Vagina (tissue), 2 donors: Measurements from ENCODE around the gene ABHD12B.

ENCODE experiments used
- POLR2A ChIP-seq, 2 donors: fragments of 450-650 bp; IDR thresholded peaks; one replicate each; pipeline ENCODE4 v1.6.1; 2017; ENCODE audit warnings: antibody characterized with exemption in 2 of 2, mild to moderate bottlenecking in 2 of 2, moderate library complexity in 2 of 2
- TF ChIP-seq, protein P1 (sequence below), 3 experiments: fragments of 450-650 bp in 2 of 3; fragments of 200-600 bp in 1 of 3; sonication (generic) in 1 of 3; IDR thresholded peaks; one replicate each; pipeline ENCODE4 v1.5.1; 2017 to 2019; ENCODE audit warnings: antibody characterized with exemption in 3 of 3, mild to moderate bottlenecking in 2 of 3, moderate library complexity in 2 of 3

DNA sequence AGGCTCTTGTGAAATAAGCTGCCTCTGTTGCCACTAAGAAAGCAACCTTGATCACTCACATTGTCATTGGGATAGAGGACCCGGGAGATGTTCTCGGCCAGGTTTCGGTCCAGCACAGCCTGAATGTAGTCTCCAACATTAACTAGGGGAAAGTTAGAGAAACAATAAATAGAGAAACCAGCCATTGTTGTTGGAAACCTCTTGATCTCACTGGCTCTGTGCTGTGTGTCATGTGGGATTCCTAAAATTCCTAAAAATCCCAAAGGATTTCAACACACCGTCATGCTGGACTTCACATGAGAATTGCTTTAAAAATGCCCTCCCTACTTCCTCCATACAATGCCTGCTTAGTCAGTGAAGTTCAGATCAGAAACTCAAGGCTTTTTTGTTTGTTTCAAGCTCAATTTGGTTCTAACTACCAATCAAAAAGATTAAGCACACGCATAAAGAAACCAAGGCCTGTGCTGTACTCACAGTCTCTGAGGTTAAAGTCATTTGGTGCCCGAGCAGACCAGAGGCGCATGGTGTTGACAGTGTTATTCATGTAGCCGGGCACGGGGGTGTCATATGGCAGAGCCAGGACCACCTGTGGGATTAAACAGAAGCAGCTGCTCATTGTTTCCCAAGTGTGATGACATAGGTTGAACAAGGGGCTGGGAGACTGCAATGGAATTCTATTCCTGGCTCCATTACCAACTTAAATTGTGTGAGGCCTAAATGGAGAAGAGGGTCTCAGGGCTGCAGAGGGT, 48.8 kb downstream of the ABHD12B start:
- TF ChIP-seq, protein P1, sequence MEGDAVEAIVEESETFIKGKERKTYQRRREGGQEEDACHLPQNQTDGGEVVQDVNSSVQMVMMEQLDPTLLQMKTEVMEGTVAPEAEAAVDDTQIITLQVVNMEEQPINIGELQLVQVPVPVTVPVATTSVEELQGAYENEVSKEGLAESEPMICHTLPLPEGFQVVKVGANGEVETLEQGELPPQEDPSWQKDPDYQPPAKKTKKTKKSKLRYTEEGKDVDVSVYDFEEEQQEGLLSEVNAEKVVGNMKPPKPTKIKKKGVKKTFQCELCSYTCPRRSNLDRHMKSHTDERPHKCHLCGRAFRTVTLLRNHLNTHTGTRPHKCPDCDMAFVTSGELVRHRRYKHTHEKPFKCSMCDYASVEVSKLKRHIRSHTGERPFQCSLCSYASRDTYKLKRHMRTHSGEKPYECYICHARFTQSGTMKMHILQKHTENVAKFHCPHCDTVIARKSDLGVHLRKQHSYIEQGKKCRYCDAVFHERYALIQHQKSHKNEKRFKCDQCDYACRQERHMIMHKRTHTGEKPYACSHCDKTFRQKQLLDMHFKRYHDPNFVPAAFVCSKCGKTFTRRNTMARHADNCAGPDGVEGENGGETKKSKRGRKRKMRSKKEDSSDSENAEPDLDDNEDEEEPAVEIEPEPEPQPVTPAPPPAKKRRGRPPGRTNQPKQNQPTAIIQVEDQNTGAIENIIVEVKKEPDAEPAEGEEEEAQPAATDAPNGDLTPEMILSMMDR (IDR thresholded peaks at IDR 0.05) = no peak
- TF ChIP-seq POLR2A (IDR thresholded peaks at IDR 0.05) = no peak
